Neural cell (in vitro differentiated cells): Measurements from ENCODE around the gene HRH4. TPM values are rescaled to one million over a fixed set of nuclear protein-coding genes. Genes with fewer than 3 reads are reported as not detected.

Experiments used
- H2AFZ ChIP-seq: fragments of 200-600, 300-800 bp; sonication (generic), shearing (Covaris generic); 2 replicates; pipeline ENCODE4 v1.6.0; 2014; ENCODE audit warnings: low read depth, mild to moderate bottlenecking, antibody characterized with exemption, low read length, moderate library complexity
- H3F3A ChIP-seq: fragments of 200-600 bp; shearing (Covaris generic); 2 replicates; pipeline ENCODE4 v1.6.1; 2016; ENCODE audit warnings: mild to moderate bottlenecking, moderate library complexity, mixed read lengths, antibody characterized with exemption, low read length; ENCODE audit not compliant: insufficient read depth, poor library complexity, severe bottlenecking
- H3K27ac ChIP-seq: fragments of 200-600, 300-800 bp; sonication (generic), shearing (Covaris generic); 2 replicates; pipeline ENCODE4 v1.5.1; 2014; ENCODE audit warnings: mild to moderate bottlenecking, low read length, moderate library complexity
- H3K27me3 ChIP-seq: fragments of 300-800, 200-600 bp; sonication (generic), shearing (Covaris generic); 2 replicates; pipeline ENCODE4 v1.6.0; 2014; ENCODE audit warnings: mild to moderate bottlenecking, low read depth, low read length, moderate library complexity; ENCODE audit not compliant: insufficient read depth
- H3K36me3 ChIP-seq: fragments of 300-800, 200-600 bp; sonication (generic), shearing (Covaris generic); 2 replicates; pipeline ENCODE4 v1.5.1; 2014; ENCODE audit warnings: mild to moderate bottlenecking, antibody characterized with exemption, low read length, moderate library complexity; ENCODE audit not compliant: insufficient read depth
- H3K4me2 ChIP-seq: fragments of 300-800, 200-600 bp; sonication (generic), shearing (Covaris generic); 2 replicates; pipeline ENCODE4 v1.6.0; 2014; ENCODE audit warnings: mild to moderate bottlenecking, low read length
- H3K4me3 ChIP-seq: fragments of 300-800, 200-600 bp; sonication (generic), shearing (Covaris generic); 2 replicates; pipeline ENCODE4 v1.5.1; 2014; ENCODE audit warnings: mild to moderate bottlenecking, low read length, moderate library complexity
- H3K79me2 ChIP-seq: fragments of 200-600 bp; shearing (Covaris generic); replicated peaks from 2 replicates; pipeline ENCODE4 v1.6.0; 2014; ENCODE audit warnings: mild to moderate bottlenecking, low read length, moderate library complexity; ENCODE audit not compliant: insufficient read depth
- H3K9ac ChIP-seq: fragments of 300-800, 200-600 bp; sonication (generic), shearing (Covaris generic); 2 replicates; pipeline ENCODE4 v1.6.1; 2016; ENCODE audit warnings: mild to moderate bottlenecking, low read length, mixed read lengths
- H3K9me2 ChIP-seq: fragments of 200-600 bp; shearing (Covaris generic); 2 replicates; pipeline ENCODE4 v1.6.1; 2016; ENCODE audit warnings: mild to moderate bottlenecking, low read length, mixed read lengths; ENCODE audit not compliant: insufficient read depth
- H3K9me3 ChIP-seq: fragments of 200-600, 300-800 bp; sonication (generic), shearing (Covaris generic); 2 replicates; pipeline ENCODE4 v1.6.1; 2016; ENCODE audit warnings: mild to moderate bottlenecking, mixed run types, low read length, moderate library complexity, mixed read lengths
- H4K20me1 ChIP-seq: fragments of 200-600 bp; shearing (Covaris generic); 2 replicates; pipeline ENCODE4 v1.6.1; 2016; ENCODE audit warnings: mild to moderate bottlenecking, mixed run types; ENCODE audit not compliant: insufficient read depth
- EP300 ChIP-seq: fragments of 450-650 bp; conservative IDR thresholded peaks from 2 replicates; pipeline ENCODE4 v1.6.1; 2014; ENCODE audit warnings: antibody characterized with exemption, mild to moderate bottlenecking, moderate library complexity; ENCODE audit not compliant: poor library complexity, severe bottlenecking
- EZH2 ChIP-seq: fragments of 200-600, 300-800 bp; shearing (Covaris generic), sonication (generic); IDR thresholded peaks from 2 replicates; pipeline ENCODE4 v1.6.1; 2014; ENCODE audit warnings: antibody characterized with exemption, low read length, borderline replicate concordance, mild to moderate bottlenecking; ENCODE audit not compliant: insufficient read depth, poor library complexity, severe bottlenecking
- MXI1 ChIP-seq: fragments of 450-650 bp; conservative IDR thresholded peaks from 2 replicates; pipeline ENCODE4 v1.6.1; 2014; ENCODE audit warnings: antibody characterized with exemption, mild to moderate bottlenecking; ENCODE audit not compliant: poor library complexity, severe bottlenecking
- POLR2AphosphoS5 ChIP-seq: IDR thresholded peaks from 2 replicates; pipeline ENCODE4 v1.6.1; 2012
- RAD21 ChIP-seq: fragments of 450-650 bp; conservative IDR thresholded peaks from 2 replicates; pipeline ENCODE4 v1.6.1; 2014; ENCODE audit warnings: antibody characterized with exemption, mild to moderate bottlenecking, moderate library complexity
- SMC3 ChIP-seq: fragments of 450-650 bp; conservative IDR thresholded peaks from 2 replicates; pipeline ENCODE4 v1.6.1; 2014; ENCODE audit warnings: antibody characterized with exemption, mild to moderate bottlenecking, moderate library complexity; ENCODE audit not compliant: poor library complexity
- TAF1 ChIP-seq: IDR thresholded peaks from 2 replicates; pipeline ENCODE4 v1.6.1; 2012; ENCODE audit warnings: low read depth
- polyA plus RNA-seq: library from polyadenylated mRNA; depleted of rRNA; stranded (reverse); fragments of >200 nt; gene quantifications from 2 replicates; pipeline ENCODE4 v1.2.3, GENCODE V29; 2014
- TF ChIP-seq, protein P1 (sequence below): IDR thresholded peaks from 2 replicates; pipeline ENCODE4 v1.6.1; 2012; ENCODE audit warnings: borderline replicate concordance
- TF ChIP-seq, protein P2 (sequence below): fragments of 450-650 bp; IDR thresholded peaks from 2 replicates; pipeline ENCODE4 v1.5.1; 2014; ENCODE audit warnings: antibody characterized with exemption, mild to moderate bottlenecking, moderate library complexity; ENCODE audit not compliant: poor library complexity, severe bottlenecking

Gene HRH4
- polyA plus RNA-seq, 1 donor from 2014 or later, result not detected

DNA sequence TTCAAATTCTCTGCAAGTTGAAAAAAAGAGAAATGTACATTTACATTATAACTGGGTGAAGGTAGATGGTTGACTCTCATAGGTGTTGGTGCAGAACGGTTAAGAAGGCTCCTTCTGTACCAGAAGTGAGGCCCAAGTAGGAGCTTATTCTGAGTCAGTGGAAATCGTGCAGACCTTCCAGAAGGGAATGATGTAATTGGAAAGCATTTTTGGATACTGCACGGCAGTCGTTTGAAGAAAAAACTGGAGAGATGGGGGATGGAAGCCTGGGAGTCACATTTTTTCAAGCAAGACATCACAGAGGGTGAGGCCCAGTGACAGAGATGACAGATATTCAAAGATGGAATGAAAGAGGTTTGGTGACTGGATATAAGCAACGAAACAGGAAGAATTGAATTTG is 39.4 kb downstream of the HRH4 start:
- no peaks in the 10 kb centered on the region for H4K20me1 ChIP-seq
- no peak overlapping the region for H3K4me2 ChIP-seq
- H3K9me2 ChIP-seq, result no peaks in the 10 kb centered on the region
- no peaks in the 10 kb centered on the region for H3K79me2 ChIP-seq
- H3K36me3 ChIP-seq, result no peaks in the 10 kb centered on the region
- H2AFZ ChIP-seq, result no peak overlapping the region
- no peaks in the 10 kb centered on the region for H3F3A ChIP-seq
- no peak overlapping the region for H3K27ac ChIP-seq
- H3K27me3 ChIP-seq, result no peaks in the 10 kb centered on the region
- H3K9ac ChIP-seq, result no peak overlapping the region
- H3K9me3 ChIP-seq, result no peaks in the 10 kb centered on the region
- no peak overlapping the region for H3K4me3 ChIP-seq
- TF ChIP-seq TAF1, result no peak
- no peak for TF ChIP-seq MXI1
- TF ChIP-seq POLR2AphosphoS5, result no peak
- TF ChIP-seq, protein P1, sequence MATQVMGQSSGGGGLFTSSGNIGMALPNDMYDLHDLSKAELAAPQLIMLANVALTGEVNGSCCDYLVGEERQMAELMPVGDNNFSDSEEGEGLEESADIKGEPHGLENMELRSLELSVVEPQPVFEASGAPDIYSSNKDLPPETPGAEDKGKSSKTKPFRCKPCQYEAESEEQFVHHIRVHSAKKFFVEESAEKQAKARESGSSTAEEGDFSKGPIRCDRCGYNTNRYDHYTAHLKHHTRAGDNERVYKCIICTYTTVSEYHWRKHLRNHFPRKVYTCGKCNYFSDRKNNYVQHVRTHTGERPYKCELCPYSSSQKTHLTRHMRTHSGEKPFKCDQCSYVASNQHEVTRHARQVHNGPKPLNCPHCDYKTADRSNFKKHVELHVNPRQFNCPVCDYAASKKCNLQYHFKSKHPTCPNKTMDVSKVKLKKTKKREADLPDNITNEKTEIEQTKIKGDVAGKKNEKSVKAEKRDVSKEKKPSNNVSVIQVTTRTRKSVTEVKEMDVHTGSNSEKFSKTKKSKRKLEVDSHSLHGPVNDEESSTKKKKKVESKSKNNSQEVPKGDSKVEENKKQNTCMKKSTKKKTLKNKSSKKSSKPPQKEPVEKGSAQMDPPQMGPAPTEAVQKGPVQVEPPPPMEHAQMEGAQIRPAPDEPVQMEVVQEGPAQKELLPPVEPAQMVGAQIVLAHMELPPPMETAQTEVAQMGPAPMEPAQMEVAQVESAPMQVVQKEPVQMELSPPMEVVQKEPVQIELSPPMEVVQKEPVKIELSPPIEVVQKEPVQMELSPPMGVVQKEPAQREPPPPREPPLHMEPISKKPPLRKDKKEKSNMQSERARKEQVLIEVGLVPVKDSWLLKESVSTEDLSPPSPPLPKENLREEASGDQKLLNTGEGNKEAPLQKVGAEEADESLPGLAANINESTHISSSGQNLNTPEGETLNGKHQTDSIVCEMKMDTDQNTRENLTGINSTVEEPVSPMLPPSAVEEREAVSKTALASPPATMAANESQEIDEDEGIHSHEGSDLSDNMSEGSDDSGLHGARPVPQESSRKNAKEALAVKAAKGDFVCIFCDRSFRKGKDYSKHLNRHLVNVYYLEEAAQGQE, result no peak
- TF ChIP-seq SMC3, result no peak
- TF ChIP-seq EZH2, result no peak
- TF ChIP-seq RAD21, result no peak

DNA sequence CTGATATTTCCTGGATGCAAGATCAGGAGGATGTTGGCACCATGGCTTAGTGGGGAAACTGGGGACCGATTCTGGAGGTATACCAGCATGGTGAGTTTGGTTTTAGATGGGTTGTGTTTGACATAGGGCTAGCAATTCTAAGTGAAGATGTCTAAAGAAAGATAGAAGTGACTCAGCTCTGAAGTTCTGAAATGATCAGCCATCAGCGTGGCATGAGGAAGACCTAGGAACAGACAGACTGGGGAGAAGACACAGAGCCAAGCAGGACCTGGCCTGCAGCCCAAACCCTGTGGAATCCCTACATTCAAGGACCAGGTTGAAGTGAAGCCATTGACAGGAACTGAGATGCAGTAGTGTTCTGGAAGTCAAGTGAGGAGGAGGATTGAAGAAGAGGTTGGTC is 39.8 kb downstream of the HRH4 start:
- H3K79me2 ChIP-seq, result no peaks in the 10 kb centered on the region
- no peak overlapping the region for H3K27ac ChIP-seq
- H2AFZ ChIP-seq, result no peak overlapping the region
- H3K27me3 ChIP-seq, result no peaks in the 10 kb centered on the region
- no peaks in the 10 kb centered on the region for H3F3A ChIP-seq
- no peak overlapping the region for H3K9ac ChIP-seq
- no peaks in the 10 kb centered on the region for H3K9me3 ChIP-seq
- H3K36me3 ChIP-seq, result no peaks in the 10 kb centered on the region
- TF ChIP-seq SMC3, result no peak
- TF ChIP-seq, protein P1, result no peak
- TF ChIP-seq TAF1, result no peak
- TF ChIP-seq MXI1, result no peak
- TF ChIP-seq, protein P2, sequence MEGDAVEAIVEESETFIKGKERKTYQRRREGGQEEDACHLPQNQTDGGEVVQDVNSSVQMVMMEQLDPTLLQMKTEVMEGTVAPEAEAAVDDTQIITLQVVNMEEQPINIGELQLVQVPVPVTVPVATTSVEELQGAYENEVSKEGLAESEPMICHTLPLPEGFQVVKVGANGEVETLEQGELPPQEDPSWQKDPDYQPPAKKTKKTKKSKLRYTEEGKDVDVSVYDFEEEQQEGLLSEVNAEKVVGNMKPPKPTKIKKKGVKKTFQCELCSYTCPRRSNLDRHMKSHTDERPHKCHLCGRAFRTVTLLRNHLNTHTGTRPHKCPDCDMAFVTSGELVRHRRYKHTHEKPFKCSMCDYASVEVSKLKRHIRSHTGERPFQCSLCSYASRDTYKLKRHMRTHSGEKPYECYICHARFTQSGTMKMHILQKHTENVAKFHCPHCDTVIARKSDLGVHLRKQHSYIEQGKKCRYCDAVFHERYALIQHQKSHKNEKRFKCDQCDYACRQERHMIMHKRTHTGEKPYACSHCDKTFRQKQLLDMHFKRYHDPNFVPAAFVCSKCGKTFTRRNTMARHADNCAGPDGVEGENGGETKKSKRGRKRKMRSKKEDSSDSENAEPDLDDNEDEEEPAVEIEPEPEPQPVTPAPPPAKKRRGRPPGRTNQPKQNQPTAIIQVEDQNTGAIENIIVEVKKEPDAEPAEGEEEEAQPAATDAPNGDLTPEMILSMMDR, result no peak
- TF ChIP-seq POLR2AphosphoS5, result no peak
- TF ChIP-seq RAD21, result no peak
- TF ChIP-seq EP300, result no peak
- no peak for TF ChIP-seq EZH2
- no peak overlapping the region for H3K4me3 ChIP-seq
- H3K4me2 ChIP-seq, result no peak overlapping the region
- no peaks in the 10 kb centered on the region for H3K9me2 ChIP-seq
- no peaks in the 10 kb centered on the region for H4K20me1 ChIP-seq
